ENCODE data around the gene VSIG10.
A peak's percentile ranks its signal among the peaks of the same experiment; 100 is the strongest.

The VSIG10 gene

DNA sequence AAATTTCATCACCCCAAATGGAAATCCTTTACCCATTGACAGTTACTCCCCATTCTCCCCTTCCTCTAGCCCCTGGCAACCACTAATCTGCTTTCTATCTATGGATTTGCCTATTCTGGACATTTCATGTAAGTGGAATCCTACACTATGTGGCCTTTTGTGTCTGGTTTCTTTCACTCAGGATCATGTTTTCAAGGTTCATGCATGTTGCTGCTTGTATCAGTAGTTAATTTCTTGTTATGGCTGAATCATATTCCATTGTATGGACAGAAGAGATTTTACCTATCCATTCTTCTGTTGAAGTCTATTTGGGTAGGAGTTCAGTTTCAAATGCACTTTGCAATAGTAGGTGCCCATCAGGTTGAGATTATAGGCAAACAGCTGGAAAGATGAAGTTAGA is 85.9 kb downstream of the VSIG10 start:
- no peak for DNase-seq (ENCODE audit: low read depth in 1 of 2, low spot score in 1 of 2)
- H3K4me3 ChIP-seq (replicated peaks; ENCODE audit: insufficient read depth, low read length): no peak overlapping the region
- no peaks in the 10 kb centered on the region for H3K27me3 ChIP-seq (ENCODE audit: insufficient read depth, poor library complexity, severe bottlenecking)
- TF ChIP-seq, protein P1, sequence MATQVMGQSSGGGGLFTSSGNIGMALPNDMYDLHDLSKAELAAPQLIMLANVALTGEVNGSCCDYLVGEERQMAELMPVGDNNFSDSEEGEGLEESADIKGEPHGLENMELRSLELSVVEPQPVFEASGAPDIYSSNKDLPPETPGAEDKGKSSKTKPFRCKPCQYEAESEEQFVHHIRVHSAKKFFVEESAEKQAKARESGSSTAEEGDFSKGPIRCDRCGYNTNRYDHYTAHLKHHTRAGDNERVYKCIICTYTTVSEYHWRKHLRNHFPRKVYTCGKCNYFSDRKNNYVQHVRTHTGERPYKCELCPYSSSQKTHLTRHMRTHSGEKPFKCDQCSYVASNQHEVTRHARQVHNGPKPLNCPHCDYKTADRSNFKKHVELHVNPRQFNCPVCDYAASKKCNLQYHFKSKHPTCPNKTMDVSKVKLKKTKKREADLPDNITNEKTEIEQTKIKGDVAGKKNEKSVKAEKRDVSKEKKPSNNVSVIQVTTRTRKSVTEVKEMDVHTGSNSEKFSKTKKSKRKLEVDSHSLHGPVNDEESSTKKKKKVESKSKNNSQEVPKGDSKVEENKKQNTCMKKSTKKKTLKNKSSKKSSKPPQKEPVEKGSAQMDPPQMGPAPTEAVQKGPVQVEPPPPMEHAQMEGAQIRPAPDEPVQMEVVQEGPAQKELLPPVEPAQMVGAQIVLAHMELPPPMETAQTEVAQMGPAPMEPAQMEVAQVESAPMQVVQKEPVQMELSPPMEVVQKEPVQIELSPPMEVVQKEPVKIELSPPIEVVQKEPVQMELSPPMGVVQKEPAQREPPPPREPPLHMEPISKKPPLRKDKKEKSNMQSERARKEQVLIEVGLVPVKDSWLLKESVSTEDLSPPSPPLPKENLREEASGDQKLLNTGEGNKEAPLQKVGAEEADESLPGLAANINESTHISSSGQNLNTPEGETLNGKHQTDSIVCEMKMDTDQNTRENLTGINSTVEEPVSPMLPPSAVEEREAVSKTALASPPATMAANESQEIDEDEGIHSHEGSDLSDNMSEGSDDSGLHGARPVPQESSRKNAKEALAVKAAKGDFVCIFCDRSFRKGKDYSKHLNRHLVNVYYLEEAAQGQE (IDR thresholded peaks at IDR 0.05; ENCODE audit: insufficient replicate concordance, low read depth): no peak
- TF ChIP-seq POLR2AphosphoS5 (IDR thresholded peaks at IDR 0.05; ENCODE audit: low read depth) (no peak), SPI1 (IDR thresholded peaks at IDR 0.05; ENCODE audit: borderline replicate concordance, low read depth) (no peak), GABPA (IDR thresholded peaks at IDR 0.05; ENCODE audit: low read depth) (no peak)
- TF ChIP-seq, protein P2, sequence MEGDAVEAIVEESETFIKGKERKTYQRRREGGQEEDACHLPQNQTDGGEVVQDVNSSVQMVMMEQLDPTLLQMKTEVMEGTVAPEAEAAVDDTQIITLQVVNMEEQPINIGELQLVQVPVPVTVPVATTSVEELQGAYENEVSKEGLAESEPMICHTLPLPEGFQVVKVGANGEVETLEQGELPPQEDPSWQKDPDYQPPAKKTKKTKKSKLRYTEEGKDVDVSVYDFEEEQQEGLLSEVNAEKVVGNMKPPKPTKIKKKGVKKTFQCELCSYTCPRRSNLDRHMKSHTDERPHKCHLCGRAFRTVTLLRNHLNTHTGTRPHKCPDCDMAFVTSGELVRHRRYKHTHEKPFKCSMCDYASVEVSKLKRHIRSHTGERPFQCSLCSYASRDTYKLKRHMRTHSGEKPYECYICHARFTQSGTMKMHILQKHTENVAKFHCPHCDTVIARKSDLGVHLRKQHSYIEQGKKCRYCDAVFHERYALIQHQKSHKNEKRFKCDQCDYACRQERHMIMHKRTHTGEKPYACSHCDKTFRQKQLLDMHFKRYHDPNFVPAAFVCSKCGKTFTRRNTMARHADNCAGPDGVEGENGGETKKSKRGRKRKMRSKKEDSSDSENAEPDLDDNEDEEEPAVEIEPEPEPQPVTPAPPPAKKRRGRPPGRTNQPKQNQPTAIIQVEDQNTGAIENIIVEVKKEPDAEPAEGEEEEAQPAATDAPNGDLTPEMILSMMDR (IDR thresholded peaks at IDR 0.05; ENCODE audit: insufficient read depth, low read length): no peak
- no peak overlapping the region for H3K27ac ChIP-seq (replicated peaks)

DNA sequence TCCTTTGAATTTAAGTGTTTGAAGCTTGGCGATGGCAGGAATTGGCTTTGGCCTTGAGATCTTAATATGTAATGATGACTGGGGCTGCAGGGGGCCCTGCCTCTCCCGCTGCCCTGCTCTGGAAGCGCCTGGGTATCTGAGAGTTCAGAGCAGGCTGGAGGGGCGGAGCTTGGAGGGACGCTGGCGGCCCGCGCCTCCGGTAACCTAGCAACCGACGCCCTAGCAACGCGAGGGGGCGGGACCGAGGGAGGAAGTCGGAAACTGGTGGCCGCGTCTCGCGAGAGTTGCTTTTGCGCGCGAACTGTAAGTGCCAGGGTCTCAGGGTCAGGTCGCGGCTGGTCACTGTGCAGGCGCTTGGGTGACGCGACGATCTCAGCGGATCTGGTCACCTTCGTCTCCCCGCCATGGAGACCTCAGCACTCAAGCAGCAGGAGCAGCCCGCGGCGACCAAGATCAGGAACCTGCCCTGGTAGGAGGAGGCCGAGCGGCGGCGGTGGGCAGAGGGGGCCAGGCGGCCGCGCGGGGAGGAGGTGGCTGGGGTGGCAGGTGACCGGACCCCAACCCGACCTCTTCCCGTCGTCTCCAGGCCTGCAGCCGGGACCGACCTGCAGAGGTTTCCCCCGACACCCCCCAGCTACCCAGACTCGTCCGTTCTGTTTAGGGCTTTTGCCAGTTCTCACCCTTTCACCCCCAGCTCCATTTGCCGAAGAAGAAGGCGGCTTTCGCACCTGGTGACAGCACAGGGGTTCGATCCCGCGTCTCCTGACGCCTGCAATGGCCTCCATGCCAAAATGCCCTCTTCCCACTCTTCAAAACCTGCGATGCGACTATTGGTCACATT is 87.2 kb downstream of the VSIG10 start, which contains the start of gene RFC5:
RFC5 (plus strand) TSS at position 280 of the 841 bp plus-strand sequence; CDS start at position 405, 125 bp downstream.
- H3K27me3 ChIP-seq (ENCODE audit: insufficient read depth, poor library complexity, severe bottlenecking): no peaks in the 10 kb centered on the region
- H3K4me3 ChIP-seq (replicated peaks; ENCODE audit: insufficient read depth, low read length): peak within 1 kb of the TSS; percentile 90
- TF ChIP-seq GABPA (IDR thresholded peaks at IDR 0.05; ENCODE audit: low read depth) (no peak), POLR2AphosphoS5 (IDR thresholded peaks at IDR 0.05; ENCODE audit: low read depth) (peak; percentile 82; the same call in 1 of the 2 replicates), SPI1 (IDR thresholded peaks at IDR 0.05; ENCODE audit: borderline replicate concordance, low read depth) (peak; percentile 95)
- TF ChIP-seq, protein P1 (IDR thresholded peaks at IDR 0.05; ENCODE audit: insufficient replicate concordance, low read depth): peak; percentile 54
- peak; percentile 93 to 97 for DNase-seq (ENCODE audit: low read depth in 1 of 2, low spot score in 1 of 2)
- H3K27ac ChIP-seq (replicated peaks): peak within 1 kb of the TSS; percentile 92

DNA sequence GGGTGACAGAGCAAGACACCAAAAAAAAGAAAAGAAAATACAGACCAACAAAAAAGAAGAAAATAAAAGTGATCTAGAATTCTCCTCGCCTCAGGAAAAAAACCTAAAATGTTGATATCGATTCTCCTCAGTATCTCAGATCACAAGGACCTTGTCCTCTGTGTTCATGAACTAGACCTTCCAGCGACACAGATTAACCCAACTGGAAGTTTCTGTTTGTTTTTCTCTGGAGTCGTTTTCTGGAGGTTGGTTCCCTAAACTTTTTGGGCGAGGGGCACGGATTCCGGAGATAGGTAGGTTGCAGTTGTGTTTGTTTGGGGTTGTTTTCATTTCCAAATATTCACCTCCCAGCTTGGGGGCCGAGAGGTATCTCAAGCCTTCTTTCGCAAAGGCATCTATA is 87.9 kb downstream of the VSIG10 start:
- no peak for DNase-seq (ENCODE audit: low read depth in 1 of 2, low spot score in 1 of 2)
- TF ChIP-seq POLR2AphosphoS5 (IDR thresholded peaks at IDR 0.05; ENCODE audit: low read depth) (no peak), SPI1 (IDR thresholded peaks at IDR 0.05; ENCODE audit: borderline replicate concordance, low read depth) (no peak), GABPA (IDR thresholded peaks at IDR 0.05; ENCODE audit: low read depth) (no peak)
- TF ChIP-seq, protein P2 (IDR thresholded peaks at IDR 0.05; ENCODE audit: insufficient read depth, low read length): no peak
- TF ChIP-seq, protein P1 (IDR thresholded peaks at IDR 0.05; ENCODE audit: insufficient replicate concordance, low read depth): no peak
- Histone ChIP-seq H3K27ac (replicated peaks) (no peak overlapping the region), H3K27me3 (ENCODE audit: insufficient read depth, poor library complexity, severe bottlenecking) (no peaks in the 10 kb centered on the region), H3K4me3 (replicated peaks; ENCODE audit: insufficient read depth, low read length) (no peak overlapping the region; the same call in 1 of the 2 replicates)

All from HL-60 (cell line).